GM21367 (cell line): ENCODE data around the gene SGPP1.
"Not testable (repeated sequence)": the region's sequence is repeated elsewhere in the genome, so short reads cannot be mapped to it uniquely, and the experiment has no call there.

Experiments
- ATAC-seq: cut with Tn5 transposase; IDR thresholded peaks from one replicate; pipeline ENCODE4 v1.9.1; 2021; ENCODE audit not compliant: unreplicated experiment

Gene SGPP1

GRCh38 chr14:63673886-63674497, 53.9 kb downstream of the SGPP1 start:
- no peak for ATAC-seq

DNA sequence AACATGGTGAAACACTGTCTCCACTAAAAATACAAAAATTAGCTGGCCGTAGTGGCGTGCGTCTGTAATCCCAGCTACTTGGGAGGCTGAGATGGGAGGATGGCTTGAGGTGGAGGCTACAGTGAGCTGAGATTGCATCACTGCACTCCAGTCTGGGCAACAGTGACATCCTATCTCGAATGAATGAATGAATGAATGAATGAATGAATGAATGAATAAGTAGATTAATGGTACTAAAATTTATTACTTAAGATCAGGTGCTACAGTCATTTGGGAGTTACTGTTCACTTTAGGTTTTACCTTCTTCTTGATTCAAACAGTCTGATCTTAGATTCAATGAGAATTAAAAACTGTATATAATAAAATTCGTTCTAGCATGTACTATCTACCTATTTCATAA, 54.6 kb downstream of the SGPP1 start:
- ATAC-seq = no peak

DNA sequence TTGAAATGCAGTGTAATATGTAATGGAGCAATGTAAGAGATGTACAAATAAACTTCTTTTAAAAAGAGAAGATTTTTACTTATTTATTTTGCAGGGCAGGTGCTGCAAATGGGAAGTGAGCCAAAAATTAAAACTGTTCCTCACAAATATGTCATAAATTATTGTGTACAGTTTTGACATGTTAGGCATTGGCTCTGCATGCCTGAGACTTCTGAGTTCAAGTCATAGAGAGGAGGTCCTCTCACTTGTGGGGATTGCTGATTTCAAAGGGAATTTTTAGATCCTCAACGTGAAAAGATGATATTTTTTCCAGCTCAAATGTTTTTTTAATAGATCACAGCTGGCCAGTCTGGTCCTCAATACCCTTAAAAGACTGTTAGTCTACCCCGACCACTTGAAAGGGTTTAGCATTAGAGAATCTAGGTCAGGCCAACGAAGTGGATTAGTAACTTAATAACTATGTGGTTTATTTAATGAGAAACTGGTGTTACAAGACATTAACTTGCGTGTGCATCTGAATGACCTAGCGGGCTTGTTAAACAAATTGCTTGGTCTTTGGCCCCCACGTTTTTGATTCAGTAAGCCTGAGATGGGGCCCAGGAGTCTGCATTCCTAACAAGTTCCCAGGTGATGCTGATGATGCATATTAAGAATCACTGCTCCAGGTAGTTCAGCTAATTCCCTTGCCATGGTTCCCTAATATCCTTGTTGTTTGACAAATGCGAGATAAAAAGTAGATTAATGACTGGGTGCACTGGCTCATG, 55.3 kb downstream of the SGPP1 start:
- peak; percentile 54 for ATAC-seq

- ATAC-seq = no peak
Observed at GRCh38 chr14:63671987-63672386, 55.9 kb downstream of the SGPP1 start.

- no peak for ATAC-seq
Observed at GRCh38 chr14:63670692-63671091, 57.2 kb downstream of the SGPP1 start.

GRCh38 chr14:63666335-63666734, 61.5 kb downstream of the SGPP1 start:
- ATAC-seq = no peak

DNA sequence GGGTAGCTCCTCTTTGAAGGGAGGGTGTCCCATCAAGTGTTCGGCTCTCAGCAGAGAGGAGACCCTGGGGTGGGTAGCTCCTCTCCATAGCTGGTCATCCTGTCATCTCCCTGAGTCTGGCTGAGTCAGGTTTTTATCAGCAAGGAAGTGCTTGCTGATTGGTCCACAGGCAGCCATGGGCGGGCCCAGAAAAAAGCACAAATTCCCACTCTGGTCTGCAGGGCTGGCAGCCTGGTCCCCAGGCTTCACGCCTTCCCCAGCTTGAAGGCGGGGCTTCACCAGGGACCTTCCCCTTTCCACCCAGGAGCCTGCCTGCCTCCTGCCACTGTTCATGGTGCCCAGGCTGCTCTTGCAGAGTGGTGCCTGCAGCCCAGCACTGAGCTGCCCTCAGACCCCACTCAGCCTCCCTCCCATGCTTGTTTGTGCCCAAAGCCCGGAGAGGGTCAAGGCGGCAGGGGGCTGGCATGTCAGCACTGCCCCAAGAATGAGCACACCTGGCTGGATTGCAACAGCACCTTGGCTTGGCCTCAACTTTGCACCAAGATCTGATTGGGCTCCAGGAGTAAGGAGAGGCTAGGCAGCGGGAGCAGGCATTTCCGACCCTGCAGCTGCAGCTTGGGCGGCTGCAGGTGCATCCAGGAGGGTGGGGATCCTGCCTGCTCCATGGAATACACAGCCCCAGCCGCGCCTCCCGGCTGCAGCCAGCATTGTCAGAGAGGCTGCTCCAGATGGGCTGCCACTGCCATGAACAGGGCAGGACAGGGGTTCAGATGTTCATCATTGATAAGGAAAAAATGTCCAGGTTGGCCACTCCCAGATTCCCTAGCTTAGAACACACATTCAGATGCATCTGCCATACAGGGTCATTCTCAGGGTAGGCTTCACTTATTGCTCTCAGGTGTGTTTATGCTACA, 64.2 kb downstream of the SGPP1 start:
- no peak for ATAC-seq

DNA sequence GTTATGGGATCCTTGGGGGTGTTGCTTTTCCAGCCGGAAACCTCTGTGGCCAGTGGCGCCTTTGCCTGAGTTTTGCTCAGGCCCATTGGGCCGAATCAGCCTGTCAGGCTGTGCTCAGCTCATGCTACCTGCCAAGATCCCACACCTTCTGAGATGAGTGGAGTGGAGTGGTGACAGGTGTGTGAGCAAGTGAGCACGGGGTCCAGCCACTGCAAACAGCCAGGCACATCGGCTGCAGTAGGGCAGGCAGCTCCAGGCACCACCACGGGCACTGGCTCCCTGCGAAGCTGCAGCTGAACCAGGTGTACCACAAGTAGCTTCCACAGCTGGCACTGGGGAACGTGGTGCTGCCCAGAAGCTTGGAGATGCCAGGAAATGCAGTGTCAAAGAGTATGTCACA, 65.1 kb downstream of the SGPP1 start:
- ATAC-seq = no peak

- not testable (repeated sequence) for ATAC-seq
Observed at GRCh38 chr14:63661881-63662280, 66.0 kb downstream of the SGPP1 start.

GRCh38 chr14:63659726-63660125, 68.1 kb downstream of the SGPP1 start:
- ATAC-seq = no peak

DNA sequence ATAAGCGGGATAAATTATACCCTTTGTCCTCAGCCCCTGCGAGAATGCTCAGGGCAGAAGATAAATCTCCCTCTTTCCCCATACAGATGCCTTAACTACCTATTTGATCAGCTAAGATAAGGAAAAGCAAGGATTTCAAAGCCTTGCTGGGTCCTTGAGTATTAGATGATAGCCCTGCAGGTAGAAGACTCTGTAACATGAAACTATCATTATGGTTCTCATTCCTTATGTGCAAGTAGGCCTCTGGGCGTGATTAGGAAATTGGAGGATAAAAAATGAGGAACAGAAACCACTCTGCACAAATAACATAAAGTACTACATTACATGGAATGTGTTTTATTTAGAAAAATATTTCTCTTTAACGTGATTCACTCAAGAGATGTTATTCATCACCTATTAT, 71.7 kb downstream of the SGPP1 start:
- ATAC-seq = no peak

DNA sequence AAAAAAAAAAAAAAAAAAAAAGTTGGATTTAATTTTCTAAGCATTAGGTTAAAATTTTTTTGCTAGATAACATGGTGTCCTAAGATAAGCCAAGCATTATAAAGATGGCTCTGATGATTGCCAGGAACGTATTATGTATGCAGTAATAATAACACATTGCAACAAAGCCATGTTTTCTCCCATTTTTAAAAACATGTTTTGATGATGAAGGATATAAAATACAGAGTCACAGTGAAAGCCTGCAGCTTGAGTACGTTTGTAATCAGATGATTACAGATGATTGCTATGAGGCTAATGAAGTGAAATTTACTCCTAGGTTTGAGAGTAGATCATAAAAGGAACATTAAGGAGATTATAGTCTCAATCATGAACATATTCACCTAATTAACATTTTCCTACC, 72.9 kb downstream of the SGPP1 start:
- ATAC-seq = no peak

GRCh38 chr14:63654346-63654745, 73.5 kb downstream of the SGPP1 start:
- ATAC-seq = no peak

DNA sequence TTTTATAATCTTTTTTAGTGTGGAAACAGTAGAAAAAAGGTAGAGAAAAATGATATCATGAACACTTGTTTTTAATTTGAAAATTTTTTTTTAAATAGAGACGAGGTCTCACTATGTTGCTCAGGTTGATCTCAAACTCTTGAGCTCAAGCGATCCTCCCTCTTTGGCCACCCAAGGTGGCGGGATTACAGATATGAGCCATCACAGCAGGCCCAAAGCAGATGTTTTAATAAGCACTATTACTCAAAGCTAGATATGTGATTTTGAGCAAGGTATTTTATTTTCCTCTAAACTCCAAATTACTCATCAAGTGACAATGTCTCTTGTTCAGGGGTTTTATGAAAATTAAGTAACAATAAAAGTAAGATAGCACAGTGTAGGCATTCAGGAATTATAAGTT, 75.5 kb downstream of the SGPP1 start:
- ATAC-seq = no peak

GRCh38 chr14:63650256-63650952, 77.5 kb downstream of the SGPP1 start:
- ATAC-seq = no peak

GRCh38 chr14:63647696-63648410, 80.0 kb downstream of the SGPP1 start:
- peak; percentile 52 for ATAC-seq

- no peak for ATAC-seq
Observed at GRCh38 chr14:63644741-63645140, 83.1 kb downstream of the SGPP1 start.

- ATAC-seq = no peak
Observed at GRCh38 chr14:63642656-63643382, 85.0 kb downstream of the SGPP1 start.

DNA sequence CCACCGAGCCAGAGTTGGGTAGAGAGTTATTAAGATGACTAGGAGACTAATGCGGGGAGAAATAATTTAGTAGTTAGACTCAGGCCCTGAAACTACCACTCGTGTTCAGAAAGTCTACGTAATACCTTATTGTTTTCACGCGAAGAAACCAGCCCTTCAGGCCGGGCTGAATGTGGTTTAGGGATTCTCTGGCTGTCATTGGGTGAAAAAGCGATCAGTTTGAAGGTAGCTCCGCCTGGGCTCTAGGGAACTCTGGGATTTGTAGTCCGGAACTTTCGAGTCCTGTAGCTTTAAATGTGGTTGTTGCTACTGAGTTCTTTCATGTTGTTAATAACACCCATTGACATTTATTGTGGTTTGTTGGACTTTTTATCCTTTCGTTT, 85.6 kb downstream of the SGPP1 start:
- peak; percentile 57 for ATAC-seq
